GM19351 (cell line): Measurements from ENCODE around the gene INO80B.
"Not testable (repeated sequence)": the region's sequence is repeated elsewhere in the genome, so short reads cannot be mapped to it uniquely, and the experiment has no call there.

Source experiments
- ATAC-seq: cut with Tn5 transposase; IDR thresholded peaks from one replicate; pipeline ENCODE4 v1.9.1; 2021; ENCODE audit warnings: mild to moderate bottlenecking, moderate library complexity; ENCODE audit not compliant: unreplicated experiment

The INO80B gene

DNA sequence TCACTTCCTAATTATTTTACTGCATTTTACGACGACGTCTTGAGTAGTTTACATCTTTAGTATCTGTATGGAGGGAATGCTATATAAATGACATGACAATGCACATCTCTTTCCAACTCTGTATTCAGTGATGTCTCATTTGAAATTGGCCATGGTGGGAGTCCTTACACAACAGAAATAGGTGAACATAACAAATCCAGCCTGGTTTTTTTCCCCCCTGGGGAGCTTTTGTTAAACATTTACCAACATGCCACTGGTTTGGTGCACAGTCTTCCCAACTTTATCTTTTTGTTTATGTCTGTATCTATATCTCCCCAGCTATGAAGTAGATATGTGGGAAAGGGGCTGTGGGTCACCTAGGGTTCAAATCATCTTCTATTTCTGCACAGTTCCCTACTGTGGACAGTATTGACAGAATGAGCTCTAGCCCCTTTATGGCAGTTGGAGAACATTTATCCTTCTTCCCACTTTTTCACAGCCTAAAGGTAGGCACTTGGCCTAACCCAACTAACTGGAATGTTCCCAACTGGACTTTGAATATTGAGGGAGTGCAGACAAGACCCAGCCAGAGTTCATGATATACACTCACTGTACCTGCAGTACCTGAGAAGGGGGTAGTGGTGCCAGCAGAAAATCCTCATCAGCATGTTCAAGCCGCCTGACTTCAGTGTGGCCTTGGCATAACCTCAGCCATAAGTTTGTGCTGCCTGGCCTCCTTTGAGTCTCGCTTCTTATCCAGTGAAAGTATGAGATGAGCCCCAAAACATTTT lies 7.5 kb upstream of the INO80B start:
- ATAC-seq = no peak

- ATAC-seq = no peak
Measured at GRCh38 chr2:74448771-74449170, 6.1 kb upstream of the INO80B start.

GRCh38 chr2:74450570-74451190 lies 4.2 kb upstream of the INO80B start:
- no peak for ATAC-seq

- ATAC-seq = no peak
Measured at GRCh38 chr2:74457129-74457548, 2.3 kb downstream of the INO80B start.

GRCh38 chr2:74457549-74458131 lies 2.8 kb downstream of the INO80B start:
- ATAC-seq = peak; percentile 32

- ATAC-seq = peak; percentile 81
Measured at GRCh38 chr2:74458132-74458937, 3.4 kb downstream of the INO80B start, which contains the start of gene WBP1. WBP1 (plus strand) TSS chr2:74458438; CDS start chr2:74458603, 165 bp downstream.

DNA sequence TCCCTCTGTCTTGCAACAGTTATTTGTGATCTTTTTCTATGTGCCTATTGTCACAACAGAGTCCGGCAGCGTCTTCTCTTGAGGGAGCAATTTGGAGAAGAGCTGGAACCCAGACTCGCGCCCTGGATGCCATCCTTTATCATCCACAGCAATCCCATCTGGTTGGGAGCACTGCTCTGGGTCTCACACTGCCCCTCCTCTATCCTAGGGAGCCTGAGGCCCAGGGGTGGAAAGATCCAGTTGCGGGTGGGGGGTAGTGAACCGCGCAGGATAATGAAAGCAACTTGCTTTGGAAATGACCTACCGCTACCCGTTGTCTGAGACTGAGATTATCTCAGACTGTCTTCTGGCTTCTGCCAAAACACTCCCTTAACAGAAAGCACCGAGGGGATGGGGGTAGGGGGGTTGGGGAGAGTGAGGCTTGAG lies 4.1 kb downstream of the INO80B start:
- no peak for ATAC-seq

- ATAC-seq = not testable (repeated sequence)
Measured at GRCh38 chr2:74459503-74460118, 4.7 kb downstream of the INO80B start.

GRCh38 chr2:74460187-74460586 lies 5.3 kb downstream of the INO80B start:
- not testable (repeated sequence) for ATAC-seq

GRCh38 chr2:74461187-74462053 lies 6.5 kb downstream of the INO80B start:
- ATAC-seq = no peak

DNA sequence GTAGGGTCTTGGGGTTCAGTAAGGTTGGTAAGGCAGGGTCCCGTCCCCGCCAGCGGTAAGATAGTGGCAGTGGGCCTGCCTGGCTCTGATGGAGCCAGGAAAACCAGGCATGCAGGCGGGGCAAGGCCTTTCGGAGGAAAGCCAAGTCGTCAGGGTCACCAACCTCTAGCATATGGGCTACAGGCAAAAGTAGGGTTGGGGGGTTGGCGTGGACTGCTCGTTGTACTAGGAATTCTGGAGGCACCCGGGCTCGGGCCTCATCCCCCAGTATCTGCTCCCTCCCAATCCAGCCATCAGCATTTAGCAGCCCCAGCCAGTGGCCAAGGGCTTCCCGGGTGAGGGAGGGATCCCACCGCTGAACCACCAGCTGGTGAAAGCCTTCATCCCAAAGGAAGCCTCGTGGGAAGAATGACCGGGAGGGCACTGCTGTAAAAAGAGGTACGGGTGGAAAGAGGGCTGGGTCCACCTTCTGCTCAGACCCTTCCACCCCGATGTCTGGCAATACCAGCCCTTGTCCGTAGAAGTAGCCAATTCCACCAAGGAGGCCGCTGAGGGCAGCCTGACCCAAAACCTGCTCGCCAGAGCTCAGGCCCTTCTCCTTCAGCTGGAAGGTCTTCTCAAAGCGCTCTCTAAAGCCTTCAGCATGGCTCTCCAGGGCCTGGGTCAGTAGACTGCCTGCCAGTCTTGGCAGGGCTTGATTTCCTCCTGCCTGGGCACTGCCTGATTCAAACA lies 7.3 kb downstream of the INO80B start:
- ATAC-seq = no peak

GRCh38 chr2:74462786-74463105 lies 7.9 kb downstream of the INO80B start:
- no peak for ATAC-seq

- no peak for ATAC-seq
Measured at GRCh38 chr2:74464406-74464805, 9.5 kb downstream of the INO80B start.

GRCh38 chr2:74470742-74471141 lies 15.9 kb downstream of the INO80B start:
- not testable (repeated sequence) for ATAC-seq

GRCh38 chr2:74471332-74472065 lies 16.6 kb downstream of the INO80B start:
- ATAC-seq = no peak

DNA sequence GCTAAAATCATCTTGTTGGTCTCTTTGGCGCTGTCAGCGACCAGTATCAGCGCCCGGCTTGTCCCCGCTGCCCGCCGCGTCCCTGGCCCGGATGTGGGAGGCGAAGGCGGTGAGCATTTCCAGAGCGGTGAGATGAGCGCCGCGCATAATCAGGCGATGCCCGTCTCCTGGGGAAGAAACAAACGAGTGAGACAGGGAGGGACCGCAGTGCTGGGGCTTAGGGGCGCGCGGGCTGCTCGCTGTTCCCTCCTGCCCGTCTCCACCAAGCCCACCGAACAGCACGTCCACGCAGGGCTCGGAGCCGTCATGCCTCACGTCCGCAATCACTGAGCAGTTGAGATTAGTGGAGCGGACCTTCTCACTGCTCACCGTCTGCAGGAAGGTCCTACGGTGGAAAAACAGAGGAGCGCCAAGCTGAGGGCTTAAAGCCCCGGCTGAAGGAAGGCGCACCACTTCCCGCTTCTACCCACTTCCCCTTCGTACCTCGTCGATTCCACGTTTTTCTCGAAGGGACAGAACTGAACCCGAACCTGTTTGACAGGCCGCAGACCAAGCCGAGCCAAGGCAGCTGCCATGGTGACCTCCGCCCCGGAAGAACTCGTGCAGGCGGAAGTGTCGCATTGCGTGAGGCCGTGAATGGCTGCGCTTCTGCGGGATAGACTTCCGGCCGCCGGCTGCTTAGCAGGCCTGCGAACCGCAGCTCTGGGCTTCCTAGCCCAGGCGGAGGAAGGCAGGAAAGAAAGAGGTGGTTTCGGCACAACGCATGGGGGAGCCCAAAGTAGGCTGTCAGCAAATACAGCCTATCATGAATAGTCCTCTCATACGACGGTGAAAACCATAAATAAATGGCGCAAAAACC lies 17.4 kb downstream of the INO80B start, which contains the start of gene MRPL53:
MRPL53 (minus strand) TSS at position 595 of the 859 bp plus-strand sequence; CDS start at position 575, 20 bp downstream.
- peak; percentile 90 for ATAC-seq

- ATAC-seq = no peak
Measured at GRCh38 chr2:74472945-74473258, 18.0 kb downstream of the INO80B start.

GRCh38 chr2:74474481-74474880 lies 19.6 kb downstream of the INO80B start:
- no peak for ATAC-seq
